SHP77 treated with DMSO at 0.1 percent for 48 hours (cell line): ENCODE results near the gene GLP2R.
A peak's percentile ranks its signal among the peaks of the same experiment; 100 is the strongest.
"Not testable (repeated sequence)": the region's sequence is repeated elsewhere in the genome, so short reads cannot be mapped to it uniquely, and the experiment has no call there.

Source experiments
- DNase-seq: peaks from one replicate; lab custom pipeline; 2025; lab: John Stamatoyannopoulos, UW

The GLP2R gene

DNA sequence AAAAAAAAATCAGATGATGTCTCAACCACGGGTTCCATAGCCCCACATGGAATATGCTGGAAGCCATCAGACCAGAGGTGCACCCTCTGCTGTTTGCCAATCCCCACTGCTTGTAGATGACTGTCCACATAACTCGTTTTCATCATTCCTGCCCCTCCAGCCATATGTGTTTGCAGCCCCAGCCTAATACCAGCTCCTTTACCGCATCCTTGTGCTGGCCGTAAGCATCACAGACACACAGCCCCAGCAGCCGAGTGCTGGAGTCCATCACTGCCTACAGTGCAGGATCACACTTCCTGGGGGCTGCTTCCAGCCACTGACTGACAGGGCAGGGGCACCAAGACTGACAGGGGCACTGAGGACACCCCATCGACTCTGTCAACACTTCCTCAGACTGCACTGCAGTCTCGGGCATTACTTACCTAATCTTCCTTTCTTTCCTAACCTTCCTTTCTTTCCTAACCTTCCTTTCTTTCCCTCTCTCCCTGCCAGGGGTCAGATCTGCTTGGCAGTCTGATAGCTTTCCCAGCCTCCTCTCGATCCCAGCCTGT is 74.4 kb downstream of the GLP2R start:
- DNase-seq = no peak

DNA sequence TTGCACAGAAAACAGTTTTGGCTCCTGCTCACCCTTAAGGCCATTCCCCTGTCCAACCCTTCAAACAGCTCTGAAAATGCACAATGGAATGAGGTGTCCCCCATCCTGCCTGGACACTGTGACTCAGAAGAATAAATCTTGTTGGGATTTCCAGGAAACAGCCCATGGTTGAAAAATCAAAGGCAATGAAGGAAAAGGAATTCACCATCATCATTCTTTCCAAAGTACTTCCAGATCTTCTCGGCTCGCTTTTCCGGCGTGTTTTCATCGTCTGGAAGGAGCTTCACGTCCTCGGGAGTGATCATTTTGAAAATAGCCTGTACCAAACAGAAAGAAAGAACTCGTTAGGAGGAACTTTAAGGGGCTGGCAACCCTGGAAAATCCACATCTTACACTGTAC is 75.1 kb downstream of the GLP2R start:
- no peak for DNase-seq

DNA sequence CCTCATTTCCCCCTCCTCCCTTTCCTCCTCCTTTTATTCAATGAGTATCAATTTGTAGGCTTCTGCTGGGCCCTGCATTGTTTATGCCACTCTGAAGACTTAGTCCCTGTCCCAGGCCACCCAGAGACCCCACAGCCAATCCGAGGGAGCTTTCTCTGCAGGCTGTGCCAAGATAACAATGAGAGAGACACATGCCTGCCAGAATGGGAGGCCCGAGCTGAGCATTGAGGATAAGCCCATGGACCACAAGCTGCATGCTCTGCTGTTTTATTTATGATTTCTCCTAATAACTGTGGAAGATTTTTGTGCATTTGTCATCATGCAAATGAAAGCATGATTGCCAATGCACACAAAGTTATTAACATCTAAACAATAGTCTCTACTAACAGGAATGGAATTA is 76.4 kb downstream of the GLP2R start:
- DNase-seq = no peak

DNA sequence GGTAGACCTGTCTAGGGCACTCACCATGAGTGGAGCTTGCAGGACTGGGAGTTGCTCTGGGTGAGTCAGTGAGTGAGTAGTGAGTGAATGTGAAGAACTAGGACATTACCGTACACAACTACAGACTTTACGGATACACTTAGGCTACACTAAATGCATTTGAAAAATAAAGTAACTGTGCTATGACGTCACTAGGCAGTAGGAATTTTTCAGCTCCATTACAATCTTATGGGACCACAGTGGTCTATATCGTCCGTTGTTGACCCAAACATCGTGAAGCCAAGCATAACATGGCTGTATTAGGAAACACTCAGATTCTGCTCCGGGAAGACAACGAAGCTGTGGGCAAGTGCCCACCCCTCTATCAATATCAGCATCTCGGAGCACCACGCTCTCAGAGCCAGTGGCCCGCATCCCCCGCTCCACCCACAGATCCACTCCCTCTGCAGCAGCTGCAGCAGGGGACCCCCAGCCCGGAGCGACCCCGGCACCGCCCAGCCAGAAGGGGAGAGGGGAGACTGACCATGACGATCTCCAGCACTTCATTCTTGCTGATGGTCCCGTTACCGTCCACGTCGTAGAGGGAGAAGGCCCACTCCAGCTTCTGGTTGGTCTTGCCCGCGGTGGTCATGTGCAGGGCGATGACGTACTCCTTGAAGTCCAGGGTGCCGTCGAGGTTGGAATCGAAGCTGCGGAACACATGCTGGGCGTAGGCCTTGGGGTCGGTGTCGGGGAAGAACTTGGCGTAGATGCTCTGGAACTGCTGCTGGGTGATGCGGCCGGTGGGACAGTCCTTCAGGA is 78.8 kb downstream of the GLP2R start:
- DNase-seq = no peak

DNA sequence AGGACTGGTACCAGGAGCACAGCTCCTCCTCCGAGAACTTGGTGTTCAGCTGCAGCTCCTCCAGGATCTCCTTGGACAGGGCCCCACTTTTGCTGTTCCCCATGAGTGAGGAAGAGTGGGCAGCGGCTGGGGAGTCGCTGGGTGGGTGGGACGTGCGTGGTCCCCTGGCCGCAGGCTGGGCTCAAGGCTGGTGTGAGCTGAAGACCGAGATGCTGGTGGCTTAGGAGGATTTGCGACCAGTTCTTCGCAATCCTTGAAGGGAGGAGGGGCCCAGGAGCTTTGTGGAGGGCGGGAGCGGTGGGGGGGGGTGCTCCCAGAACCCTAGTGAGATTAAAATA is 79.3 kb downstream of the GLP2R start, which contains the start of gene RCVRN:
Gene RCVRN, minus strand, starts transcription at position 194 of the 338 bp plus-strand sequence. Its CDS starts 91 bp downstream, at position 103.
- no peak for DNase-seq

DNA sequence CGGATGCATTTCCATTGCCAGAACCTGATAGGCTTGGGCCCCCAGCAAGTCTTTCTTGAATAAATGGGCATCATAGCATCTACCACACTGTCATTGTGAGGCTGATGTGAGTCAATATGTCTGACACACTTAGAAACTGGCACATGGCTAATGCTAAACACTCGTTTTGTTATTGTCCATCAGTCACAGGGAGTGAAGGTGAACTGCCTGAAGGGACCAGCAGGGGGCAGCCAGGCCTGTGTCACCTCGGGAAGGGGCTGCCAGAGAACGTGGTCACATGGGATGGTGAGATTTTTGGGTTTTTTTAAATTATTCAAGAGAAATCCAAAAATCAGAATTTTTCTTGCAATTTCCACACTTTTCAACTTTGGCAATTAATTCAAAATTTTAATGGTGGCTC is 80.2 kb downstream of the GLP2R start:
- DNase-seq = no peak

DNA sequence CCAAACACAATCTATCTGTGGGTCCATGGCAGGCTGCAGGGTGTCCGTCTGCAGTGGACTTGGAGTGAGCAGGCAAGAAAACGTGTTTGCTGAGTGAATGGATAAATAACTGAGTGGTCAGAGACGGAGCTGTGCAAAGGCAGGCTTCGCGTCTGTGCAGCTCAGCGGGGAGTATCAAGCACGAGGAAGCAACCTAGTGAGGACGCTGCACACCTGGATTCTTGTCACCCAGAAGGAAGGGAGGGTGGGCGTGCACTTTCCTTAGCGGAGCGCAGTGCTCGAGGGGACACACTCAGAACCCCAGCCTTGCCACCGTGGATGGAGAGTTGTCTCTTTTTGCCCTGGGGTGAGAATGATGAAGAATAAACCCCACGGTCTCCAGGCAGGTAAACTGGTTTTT is 80.9 kb downstream of the GLP2R start:
- no peak for DNase-seq

DNA sequence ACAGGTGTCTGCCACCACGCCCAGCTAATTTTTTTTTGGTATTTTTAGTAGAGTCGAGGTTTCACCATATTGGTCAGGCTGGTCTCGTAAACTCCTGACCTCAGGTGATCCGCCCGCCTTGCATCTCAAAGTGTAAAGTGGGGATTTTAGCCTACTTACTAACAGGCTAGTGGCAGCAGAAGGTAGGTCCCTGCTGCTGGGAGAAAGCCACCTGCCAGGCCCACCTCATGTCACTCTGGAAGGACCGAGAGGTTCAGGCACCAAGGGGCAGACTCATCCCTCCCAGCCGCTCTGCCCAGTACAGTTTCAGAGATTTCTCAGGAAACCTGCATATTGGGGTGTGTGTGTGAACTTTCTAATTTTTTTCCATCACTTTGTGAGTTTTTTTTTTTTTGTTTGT is 81.4 kb downstream of the GLP2R start:
- no peak for DNase-seq

DNA sequence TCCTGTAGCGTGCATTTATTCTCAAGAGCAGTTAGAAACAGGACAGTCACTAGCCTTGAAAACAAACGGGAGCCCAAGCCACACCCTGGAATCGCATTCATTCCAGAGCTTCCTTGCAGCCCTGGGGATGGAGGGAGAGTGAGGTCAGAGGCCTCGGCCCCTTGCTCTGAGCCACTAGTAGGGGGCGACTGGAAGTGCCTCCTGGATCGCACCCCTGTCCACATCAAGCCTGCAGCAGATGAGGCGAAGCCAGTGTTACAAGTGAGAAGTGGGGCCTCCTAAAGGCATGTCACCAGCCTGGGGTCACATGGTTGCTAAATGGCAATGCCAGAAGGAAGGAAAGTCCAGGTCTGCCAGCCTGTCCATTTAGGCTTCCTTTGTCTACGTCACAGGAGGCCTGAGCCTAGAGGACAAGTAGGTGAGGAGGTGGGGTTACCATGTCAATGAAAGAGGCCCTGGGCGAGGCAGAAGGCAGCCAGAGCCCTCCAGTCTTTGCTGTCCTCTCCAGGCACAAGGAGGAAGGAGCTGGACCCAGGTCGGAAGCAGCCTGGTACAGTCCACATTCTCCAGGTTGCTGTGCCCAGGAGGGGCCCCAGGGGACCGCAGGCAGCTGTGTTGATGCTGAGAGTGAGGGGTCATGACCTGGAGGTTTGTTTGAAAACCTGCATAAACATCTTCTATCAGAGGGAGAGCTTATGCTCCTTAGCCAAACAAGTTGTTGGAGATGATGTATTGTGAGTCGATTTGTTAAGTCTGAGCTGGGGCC is 82.3 kb downstream of the GLP2R start:
- no peak for DNase-seq

DNA sequence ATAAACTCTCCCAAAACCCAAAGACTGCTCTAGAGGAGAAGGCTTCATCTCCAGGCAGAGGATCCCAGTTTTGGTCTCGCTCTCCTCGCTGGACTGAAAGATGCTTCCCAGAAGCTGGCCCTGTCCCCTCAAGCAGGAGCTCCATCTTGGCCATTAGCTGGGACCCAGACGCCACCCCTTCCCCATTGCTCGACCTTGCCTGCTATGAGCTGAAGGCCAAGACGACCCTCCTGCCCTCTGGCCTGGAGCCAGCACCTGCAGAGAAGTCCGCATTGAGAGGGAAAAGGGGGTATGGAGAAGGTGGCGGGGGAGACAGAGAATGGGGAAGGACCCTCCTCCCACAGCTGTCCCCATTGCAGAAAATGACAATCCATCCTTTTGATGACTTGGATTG is 82.9 kb downstream of the GLP2R start:
- no peak for DNase-seq

DNA sequence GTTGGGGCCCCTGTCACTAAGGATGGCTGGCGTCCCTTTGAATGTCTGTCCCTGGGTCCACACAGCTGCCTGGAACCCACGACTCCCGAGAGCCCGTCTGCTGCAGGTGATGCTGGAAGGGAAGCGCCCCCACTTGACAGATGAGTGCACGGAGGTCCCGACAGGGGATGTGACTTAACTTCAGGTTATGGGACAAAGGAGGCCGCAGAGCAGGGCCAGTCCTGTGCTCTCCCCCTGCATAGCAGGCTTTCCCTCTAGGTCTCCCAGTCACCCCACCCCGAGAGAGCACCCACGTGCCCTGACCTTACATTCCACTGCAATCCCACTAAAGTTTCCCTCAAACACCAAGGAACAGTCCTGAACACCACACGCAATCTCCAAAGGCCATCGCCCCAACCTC is 85.4 kb downstream of the GLP2R start:
- DNase-seq = no peak

DNA sequence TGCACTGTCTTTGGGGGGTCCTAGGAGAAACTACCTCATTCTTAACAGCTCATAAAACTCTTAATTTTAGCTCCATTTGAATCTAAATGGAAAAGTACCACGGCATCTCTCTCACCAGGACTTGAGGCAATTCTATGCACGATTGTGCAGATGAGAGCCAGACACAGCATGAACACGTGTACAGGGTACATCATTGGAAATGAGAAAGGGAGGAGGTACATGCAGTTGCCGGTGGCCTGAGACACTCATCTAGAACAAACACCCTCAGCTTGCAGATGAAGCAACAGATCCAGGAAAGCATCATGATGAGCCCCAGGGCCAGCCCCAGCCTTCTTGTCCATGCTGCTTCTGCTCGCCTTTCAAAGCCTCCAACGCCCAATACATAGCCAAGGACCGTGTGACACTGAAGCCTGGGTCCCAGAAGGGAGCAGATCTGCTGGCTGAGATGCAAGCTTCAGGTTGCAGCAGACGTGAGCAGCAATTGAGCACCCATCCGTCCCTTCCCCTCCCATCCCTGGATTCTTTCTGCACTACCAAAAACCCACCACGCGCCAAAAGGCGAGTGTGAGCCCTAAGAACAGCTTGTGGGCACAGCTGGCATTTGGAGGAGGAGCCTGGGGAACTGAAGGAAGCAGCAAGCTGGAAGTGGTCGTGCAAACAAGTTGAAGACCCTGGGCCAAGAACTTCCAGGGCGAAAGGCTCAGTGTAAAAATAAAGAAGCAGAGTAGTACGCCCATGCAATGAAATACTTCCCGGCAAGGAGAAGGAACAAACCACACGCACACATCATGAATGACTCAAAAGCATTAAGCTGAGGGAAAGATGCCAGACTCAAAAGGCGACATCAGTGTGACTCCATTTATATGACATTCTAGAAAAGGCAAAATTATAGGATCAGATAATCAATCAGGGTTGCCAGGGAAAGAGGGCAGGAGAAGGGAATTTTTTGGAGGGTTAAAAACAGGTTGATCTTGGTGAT is 86.7 kb downstream of the GLP2R start:
- DNase-seq = no peak

DNA sequence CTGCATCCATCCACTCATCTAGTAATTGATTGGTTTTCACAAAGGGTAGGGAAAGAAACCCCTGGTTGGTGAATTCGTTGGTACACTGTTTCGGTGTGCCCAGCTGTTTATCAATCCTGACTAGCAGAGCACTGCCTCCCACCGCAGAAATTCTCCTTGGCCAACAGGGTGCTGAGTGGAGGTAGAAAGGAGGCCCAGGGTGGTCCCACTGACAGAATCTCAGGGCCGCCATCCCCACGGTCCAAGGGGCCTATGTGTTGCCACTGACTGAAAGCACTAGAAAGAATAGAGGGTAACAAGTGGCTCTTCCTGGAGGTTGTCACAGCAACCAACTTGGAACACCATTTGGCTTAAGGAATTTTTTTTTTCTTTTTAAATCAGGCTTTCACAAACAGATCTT is 87.8 kb downstream of the GLP2R start:
- no peak for DNase-seq

DNA sequence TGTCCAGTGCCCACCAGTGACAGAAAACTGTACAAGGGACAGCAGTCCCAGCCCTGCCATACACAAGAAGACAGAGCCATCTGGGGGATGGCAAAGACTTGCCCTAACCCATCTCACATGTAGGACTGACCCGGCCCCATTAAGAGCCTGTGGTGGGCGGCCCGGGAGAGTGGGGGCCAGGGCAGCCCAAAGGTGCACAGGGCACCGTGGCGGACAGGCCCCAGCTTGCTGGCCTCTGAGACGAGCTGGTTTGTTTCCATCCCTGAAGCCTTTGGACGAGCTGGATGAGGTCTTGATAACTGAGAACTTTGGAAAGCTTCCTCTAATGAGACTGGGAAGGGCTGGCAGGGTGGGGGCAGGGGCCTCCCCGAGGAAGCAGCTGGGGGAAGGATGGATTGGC is 90.4 kb downstream of the GLP2R start:
- no peak for DNase-seq

DNA sequence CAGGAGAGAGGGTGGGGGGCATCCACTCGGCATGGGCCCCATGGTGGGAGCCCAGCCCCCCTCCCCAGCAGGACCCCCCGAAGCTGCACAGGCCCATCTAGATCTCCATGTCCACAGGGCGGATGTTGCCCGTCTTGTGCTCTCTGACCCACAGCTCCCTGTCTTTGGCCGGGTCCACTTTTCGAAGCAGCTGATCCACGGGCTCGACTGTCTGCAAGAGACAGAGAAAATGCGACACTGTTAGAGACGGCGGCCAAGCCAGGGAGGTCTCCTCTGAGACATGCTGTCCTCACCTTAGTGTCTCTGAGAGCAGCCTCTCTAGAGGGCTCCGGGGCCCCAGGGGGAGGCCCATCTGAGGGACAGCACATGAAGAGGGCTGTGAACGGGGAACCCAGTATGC is 91.4 kb downstream of the GLP2R start:
- DNase-seq = no peak

DNA sequence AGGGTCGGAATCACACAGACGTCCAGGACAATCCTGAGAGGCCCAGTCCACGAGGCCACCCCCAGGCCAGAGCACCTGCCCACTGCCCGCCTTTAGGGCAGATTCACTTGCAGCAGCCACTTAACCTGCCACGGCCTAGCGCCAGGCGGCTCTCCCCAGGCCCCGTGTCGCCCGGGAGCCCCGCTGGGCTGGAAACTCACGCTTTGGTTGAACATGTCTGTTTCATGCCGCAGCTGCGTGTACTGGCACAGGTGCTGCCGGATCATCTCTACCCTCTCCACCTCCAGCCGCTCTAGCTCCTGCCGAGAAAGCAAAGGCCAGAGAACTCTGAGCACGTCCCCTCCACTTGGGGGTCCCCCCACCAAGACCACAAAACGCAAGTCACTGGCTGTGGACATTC is 92.1 kb downstream of the GLP2R start:
- no peak for DNase-seq

DNA sequence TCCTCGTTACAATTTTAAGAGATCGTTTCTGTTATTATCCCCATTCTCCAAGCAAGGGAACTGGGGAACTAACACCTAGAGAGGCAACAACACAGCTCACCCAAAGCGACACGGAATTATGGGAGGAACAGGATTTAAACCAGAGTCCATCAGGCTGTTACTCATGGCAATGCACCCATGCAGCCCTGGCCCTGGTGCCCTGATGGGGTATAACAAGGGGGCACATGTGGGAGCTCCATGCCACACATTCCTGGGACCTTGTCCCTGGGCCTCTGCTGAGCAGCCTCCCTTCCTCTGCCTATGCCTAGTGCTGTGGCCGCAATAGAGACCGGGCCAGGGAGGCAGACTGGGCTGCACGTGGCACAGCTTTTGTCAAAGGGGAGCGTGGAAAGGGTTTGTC is 92.6 kb downstream of the GLP2R start:
- DNase-seq = no peak

DNA sequence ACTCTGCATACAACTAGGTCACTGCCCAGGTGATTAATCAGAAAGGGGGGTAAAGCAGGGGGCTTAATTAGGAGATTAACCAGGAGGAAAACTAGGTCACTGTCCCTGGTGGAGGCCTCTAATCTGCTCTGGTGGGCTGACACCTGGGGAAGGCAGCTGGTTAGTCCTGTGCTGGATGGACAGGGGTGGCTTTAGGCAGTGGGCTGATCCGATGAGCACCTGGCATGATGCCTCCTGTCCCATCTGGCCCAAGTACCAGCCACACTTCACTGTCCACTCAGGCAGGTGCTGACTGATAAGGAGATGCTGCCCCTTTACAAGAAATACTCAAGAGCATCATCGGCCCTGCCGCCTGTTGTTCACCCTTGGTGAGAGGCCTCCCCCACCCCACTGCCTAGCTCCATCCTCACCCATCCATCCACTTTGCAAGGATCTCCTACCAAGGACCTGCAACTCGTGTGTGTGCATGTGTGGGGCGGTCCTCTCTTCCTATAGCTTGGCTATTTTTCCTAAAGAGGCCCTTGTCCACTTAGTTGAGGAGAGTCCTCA is 93.2 kb downstream of the GLP2R start:
- no peak for DNase-seq

DNA sequence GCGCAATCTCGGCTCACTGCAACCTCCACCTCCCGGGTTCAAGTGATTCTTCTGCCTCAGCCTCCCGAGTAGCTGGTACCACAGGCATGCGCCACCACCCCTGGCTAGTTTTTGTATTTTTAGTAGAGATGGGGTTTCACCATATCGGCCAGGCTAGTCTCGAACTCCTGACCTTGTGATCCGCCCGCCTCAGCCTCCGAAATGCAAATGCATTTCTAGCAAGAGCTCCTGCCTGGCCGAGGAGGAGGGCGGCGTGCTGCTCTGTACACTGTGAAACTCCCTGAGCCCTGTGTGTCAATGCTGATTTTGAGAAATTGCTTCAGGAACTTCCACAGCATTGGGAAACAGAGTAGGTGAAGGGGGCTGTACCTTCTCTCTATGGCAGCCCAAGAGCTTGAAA is 95.5 kb downstream of the GLP2R start:
- DNase-seq = not testable (repeated sequence)

DNA sequence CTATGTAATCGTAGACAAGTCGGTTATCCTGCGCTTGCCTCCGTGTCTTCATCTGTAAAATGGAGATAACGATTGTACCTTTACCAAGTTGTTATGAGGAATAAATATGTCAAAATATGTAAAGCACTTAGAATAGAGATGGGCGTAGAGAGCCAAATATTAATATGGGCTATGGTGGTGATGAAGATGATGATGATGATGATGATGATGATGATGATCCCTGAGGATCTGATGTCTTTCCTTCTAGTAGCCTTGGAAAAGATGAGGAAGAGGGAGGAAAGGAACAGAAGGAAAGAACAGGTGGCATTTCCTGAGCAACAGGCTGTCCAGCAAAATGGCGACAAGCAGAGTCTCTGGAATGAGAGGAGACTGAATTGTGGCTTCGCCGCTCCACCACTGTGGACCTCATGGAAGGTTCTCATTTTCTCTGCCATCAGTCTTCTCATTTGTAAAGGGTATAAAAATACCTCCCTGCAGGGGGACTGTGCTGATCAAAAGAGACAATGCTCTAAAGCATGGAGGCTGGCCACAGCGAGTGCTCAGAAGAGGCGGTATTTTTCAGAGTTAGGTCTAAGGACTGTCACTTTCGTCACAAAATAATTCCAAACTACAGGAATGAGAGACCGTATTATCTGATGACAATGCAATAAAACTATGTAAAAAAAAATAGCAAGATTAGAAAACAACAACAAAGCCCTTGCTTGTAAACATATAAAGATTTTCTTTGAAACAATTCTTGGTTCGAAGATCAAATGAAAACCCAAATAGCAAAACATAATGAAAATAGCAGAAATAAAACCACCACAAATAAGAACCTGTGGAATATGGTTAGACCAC is 96.5 kb downstream of the GLP2R start:
- no peak for DNase-seq

DNA sequence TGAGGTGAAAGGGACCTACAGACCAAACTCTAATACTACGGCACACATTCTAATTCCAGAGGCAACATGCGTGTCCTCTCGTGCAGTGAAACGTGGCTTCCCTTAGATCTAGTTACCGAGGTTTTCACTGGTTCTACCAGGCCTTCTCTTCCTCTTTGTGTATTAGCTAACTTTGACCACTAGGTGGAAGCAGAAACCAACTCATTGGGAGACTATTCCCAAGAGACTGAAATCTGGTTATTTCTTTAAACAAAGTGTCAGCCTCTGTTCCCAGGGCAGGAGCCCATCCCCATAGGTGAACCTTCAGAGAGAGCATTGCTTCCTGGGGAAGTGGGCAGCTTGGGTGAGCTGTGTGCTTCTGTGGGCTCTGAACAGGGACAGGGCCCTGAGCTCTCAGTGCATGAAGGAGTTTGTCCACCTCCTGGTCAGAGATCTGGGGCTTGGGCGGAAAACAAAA is 99.0 kb downstream of the GLP2R start:
- DNase-seq = peak; percentile 30
